ENCODE results near the gene SPINK9.

SPINK9 gene

DNA sequence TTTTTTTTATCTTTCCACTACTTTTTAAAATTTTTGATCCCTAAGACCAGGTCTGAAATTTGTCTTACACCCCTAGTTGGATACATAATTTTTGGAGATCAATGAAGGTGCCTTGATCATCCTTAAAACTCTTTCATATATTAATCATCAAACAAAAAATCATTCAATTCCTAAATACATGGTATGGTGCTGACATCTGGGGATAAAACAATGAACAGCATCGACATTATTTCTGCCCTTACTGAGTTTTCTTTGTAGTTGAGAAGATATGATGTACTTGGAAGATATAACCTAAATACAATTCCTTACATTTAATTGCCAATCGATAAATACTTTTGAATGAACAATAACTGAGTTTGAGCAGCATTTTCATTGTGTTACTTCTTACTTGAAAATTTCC lies 18.3 kb downstream of the SPINK9 start:
- Histone ChIP-seq H3K27ac (ENCODE audit: low read depth, low read length) (no peak overlapping the region), H3K36me3 (ENCODE audit: control insufficient read depth, low read length) (no peaks in the 10 kb centered on the region), H3K4me3 (ENCODE audit: low read length) (no peak overlapping the region), H3K9me2 (replicated peaks; ENCODE audit: control insufficient read depth, low read length) (no peaks in the 10 kb centered on the region), H3K4me2 (ENCODE audit: low read length) (no peak overlapping the region), H3K79me2 (ENCODE audit: control insufficient read depth, low read length) (no peaks in the 10 kb centered on the region), H3K27me3 (ENCODE audit: control insufficient read depth, low read length) (no peaks in the 10 kb centered on the region), H3K4me1 (ENCODE audit: control insufficient read depth, low read length) (peaks cover 16% of the 10 kb centered on the region), H4K20me1 (ENCODE audit: control insufficient read depth, insufficient read depth, low read depth, low read length) (no peaks in the 10 kb centered on the region), H3K9me3 (ENCODE audit: control insufficient read depth, insufficient read depth, low read length) (no peaks in the 10 kb centered on the region), H3F3A (ENCODE audit: control insufficient read depth, insufficient read depth) (no peaks in the 10 kb centered on the region)
- TF ChIP-seq, protein P1, sequence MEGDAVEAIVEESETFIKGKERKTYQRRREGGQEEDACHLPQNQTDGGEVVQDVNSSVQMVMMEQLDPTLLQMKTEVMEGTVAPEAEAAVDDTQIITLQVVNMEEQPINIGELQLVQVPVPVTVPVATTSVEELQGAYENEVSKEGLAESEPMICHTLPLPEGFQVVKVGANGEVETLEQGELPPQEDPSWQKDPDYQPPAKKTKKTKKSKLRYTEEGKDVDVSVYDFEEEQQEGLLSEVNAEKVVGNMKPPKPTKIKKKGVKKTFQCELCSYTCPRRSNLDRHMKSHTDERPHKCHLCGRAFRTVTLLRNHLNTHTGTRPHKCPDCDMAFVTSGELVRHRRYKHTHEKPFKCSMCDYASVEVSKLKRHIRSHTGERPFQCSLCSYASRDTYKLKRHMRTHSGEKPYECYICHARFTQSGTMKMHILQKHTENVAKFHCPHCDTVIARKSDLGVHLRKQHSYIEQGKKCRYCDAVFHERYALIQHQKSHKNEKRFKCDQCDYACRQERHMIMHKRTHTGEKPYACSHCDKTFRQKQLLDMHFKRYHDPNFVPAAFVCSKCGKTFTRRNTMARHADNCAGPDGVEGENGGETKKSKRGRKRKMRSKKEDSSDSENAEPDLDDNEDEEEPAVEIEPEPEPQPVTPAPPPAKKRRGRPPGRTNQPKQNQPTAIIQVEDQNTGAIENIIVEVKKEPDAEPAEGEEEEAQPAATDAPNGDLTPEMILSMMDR (IDR thresholded peaks at IDR 0.05; ENCODE audit: low read depth, low read length, poor library complexity, severe bottlenecking), result no peak
- no peak for TF ChIP-seq EZH2phosphoT487 (IDR thresholded peaks at IDR 0.05; ENCODE audit: borderline replicate concordance, low read length)

DNA sequence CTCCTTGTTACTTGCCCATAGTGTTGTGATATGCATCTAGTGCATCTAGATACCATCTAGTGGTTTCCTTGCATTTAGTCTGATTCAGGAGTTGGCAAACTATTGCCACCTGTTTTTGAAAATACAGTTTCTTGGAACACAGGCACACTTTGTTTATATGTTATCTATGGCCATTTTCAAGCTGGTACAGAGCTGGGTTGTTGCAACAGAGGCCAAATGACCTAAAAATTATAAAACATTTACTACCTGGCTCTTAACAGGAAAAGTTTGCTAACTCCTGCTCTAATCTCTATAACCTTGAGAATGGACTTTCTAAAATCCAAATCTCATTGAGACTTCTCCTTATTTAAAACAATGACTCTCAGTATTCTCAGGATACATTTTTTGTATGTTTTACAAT lies 29.0 kb downstream of the SPINK9 start:
- Histone ChIP-seq H3K27ac (ENCODE audit: low read depth, low read length) (no peak overlapping the region), H3K4me3 (ENCODE audit: low read length) (no peak overlapping the region), H3K9me2 (replicated peaks; ENCODE audit: control insufficient read depth, low read length) (no peaks in the 10 kb centered on the region), H3K27me3 (ENCODE audit: control insufficient read depth, low read length) (no peaks in the 10 kb centered on the region), H3K4me1 (ENCODE audit: control insufficient read depth, low read length) (no peaks in the 10 kb centered on the region), H3F3A (ENCODE audit: control insufficient read depth, insufficient read depth) (no peaks in the 10 kb centered on the region), H3K9me3 (ENCODE audit: control insufficient read depth, insufficient read depth, low read length) (peaks cover 5% of the 10 kb centered on the region; the same call in 1 of the 2 replicates), H3K36me3 (ENCODE audit: control insufficient read depth, low read length) (no peaks in the 10 kb centered on the region), H3K4me2 (ENCODE audit: low read length) (no peak overlapping the region), H4K20me1 (ENCODE audit: control insufficient read depth, insufficient read depth, low read depth, low read length) (no peaks in the 10 kb centered on the region), H3K79me2 (ENCODE audit: control insufficient read depth, low read length) (no peaks in the 10 kb centered on the region)
- no peak for TF ChIP-seq EZH2phosphoT487 (IDR thresholded peaks at IDR 0.05; ENCODE audit: borderline replicate concordance, low read length)
- TF ChIP-seq, protein P1 (IDR thresholded peaks at IDR 0.05; ENCODE audit: low read depth, low read length, poor library complexity, severe bottlenecking), result no peak

- Histone ChIP-seq H3K79me2 (ENCODE audit: control insufficient read depth, low read length) (no peaks in the 10 kb centered on the region), H3K36me3 (ENCODE audit: control insufficient read depth, low read length) (no peaks in the 10 kb centered on the region), H3K4me1 (ENCODE audit: control insufficient read depth, low read length) (no peaks in the 10 kb centered on the region), H3K4me2 (ENCODE audit: low read length) (no peak overlapping the region), H3K9me3 (ENCODE audit: control insufficient read depth, insufficient read depth, low read length) (peaks cover 5% of the 10 kb centered on the region; the same call in 1 of the 2 replicates), H3F3A (ENCODE audit: control insufficient read depth, insufficient read depth) (no peaks in the 10 kb centered on the region), H3K9me2 (replicated peaks; ENCODE audit: control insufficient read depth, low read length) (no peaks in the 10 kb centered on the region), H3K27me3 (ENCODE audit: control insufficient read depth, low read length) (no peaks in the 10 kb centered on the region), H3K4me3 (ENCODE audit: low read length) (no peak overlapping the region), H4K20me1 (ENCODE audit: control insufficient read depth, insufficient read depth, low read depth, low read length) (no peaks in the 10 kb centered on the region), H3K27ac (ENCODE audit: low read depth, low read length) (no peak overlapping the region)
- no peak for TF ChIP-seq EZH2phosphoT487 (IDR thresholded peaks at IDR 0.05; ENCODE audit: borderline replicate concordance, low read length)
- TF ChIP-seq, protein P1 (IDR thresholded peaks at IDR 0.05; ENCODE audit: low read depth, low read length, poor library complexity, severe bottlenecking), result no peak
Measured at GRCh38 chr5:148368299-148368698, 32.9 kb downstream of the SPINK9 start.
